Measurements from ENCODE around the gene ANKRD16.
"Not testable (repeated sequence)": the region's sequence is repeated elsewhere in the genome, so short reads cannot be mapped to it uniquely, and the experiment has no call there.

The ANKRD16 gene

DNA sequence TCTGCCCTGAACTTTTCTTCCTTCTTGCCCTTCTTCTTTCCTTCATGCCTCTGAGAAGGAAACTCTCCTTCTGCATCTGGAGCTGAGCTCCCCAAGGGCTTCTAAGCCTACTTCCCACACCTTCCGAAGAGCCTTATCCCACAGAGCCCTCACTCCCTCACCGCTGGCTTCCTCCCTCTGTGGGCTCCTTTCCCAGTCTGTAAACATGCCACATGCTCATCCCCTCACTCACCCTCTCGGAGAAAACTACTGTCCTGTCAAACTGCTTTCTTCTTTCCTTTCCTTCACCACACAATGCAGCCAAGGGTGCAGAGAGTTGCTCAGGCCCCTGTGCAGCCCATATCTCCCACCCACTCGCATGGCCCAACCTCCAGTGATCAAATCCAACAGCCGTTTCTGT, 18.1 kb downstream of the ANKRD16 start:
- DNase-seq = no peak

DNA sequence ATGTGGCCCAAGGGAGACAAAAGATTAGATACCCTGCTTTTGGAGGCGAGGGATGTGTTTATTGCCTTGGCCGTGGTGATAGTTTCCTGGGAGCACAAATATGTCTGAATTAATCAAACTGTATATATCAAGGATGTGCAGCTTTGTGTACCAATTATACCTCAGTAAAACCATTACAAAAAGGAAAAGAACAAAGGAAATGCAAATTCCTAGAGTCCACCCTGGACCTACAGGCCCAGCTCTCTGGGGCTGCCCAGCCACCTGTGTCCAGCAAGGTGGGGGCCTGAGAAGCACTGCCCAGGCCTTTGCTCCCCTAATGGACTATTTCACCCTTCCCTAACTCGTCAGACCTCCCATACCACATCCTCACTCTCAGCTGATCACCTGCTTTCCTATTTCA, 20.5 kb downstream of the ANKRD16 start:
- no peak for DNase-seq

DNA sequence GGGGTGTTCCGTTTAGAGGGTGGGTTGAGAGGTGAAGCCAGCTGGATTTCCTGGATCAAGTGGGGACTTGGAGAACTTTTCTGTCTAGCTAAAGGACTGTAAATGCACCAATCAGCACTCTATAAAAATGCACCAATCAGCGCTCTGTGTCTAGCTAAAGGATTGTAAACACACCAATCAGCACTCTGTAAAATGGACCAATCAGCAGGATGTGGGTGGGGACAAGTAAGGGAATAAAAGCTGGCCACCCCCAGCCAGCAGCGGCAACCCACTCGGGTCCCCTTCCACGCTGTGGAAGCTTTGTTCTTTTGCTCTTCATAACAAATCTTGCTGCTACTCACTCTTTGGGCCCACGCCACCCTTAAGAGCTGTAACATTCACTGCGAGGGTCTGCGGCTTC, 21.3 kb downstream of the ANKRD16 start:
- not testable (repeated sequence) for DNase-seq

DNA sequence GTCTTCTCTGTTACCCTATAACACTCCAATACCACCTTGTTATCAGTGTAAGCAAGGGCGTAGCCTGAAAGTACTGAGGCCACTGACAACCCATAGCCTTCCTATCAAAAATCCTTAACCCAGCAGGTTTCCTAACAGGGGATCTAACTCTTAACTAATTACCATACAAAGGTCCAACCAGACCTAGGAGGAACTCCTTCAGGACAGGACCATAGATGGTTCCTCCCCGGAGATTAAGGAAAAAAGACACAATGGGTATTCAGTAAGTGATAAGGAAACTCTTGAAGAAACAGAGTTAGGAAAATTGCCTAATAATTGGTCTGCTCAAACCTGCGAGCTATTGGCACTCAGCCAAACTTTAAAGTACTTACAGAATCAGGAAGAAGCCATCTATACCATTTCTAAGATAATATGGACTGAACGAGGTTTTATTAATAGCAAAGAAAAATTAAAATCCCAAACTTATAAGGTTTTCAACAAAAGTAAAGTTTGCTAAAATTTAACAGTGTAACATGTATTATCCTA, 22.5 kb downstream of the ANKRD16 start:
- DNase-seq = peak; percentile 31 to 36

DNA sequence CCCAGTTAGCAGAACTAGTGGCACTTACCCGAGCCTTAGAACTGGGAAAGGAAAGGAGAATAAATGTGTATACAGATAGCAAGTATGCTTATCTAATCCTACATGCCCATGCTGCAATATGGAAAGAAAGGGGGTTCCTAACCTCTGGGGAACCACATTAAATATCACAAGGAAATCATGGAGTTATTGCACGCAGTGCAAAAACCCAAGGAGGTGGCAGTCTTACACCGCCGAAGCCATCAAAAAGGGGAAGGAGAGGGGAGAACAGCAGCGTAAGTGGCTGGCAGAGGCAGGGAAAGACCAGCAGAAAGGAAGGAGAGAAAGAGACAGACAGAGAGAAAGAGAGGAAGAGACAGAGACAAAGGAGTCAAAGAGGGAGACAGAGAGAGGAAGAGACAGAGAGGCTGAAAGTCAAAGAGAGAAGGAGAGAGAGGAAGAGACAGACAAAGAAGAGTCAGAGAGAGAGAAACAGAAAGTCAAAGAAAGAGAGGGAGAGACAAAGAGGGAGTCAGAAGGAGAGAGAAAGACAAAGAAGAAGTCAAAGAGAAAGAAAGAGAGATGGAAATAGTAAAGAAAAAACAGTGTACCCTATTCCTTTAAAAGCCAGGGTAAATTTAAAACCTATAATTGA, 23.1 kb downstream of the ANKRD16 start:
- DNase-seq = not testable (repeated sequence)

DNA sequence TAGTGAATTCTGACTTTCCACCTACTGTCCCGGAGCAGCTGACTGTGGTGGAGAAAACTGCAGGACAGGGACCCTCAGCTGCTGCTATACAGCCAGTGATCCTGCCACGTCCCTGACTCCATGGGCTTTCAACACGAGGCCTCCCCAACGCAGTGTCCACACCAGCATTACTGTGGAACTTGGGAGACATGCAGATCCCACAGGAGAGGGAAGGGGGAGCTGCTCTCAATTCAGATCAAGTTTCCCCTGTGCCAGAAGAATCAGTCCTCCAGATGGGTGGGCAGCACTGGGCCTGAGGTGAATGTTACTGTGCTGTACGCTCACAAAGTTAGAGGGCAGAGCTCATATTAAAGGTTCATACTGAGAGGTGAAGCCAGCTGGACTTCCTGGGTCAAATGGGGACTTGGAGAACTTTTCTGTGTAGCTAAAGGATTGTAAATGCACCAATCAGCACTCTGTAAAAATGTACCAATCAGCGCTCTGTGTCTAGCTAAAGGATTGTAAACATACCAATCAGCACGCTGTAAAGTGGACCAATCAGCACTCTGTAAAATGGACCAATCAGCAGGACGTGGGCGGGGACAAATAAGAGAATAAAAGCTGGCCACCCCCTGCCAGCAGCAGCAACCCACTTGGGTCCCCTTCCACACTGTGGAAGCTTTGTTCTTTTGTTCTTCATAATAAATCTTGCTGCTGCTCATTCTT, 26.6 kb downstream of the ANKRD16 start:
- not testable (repeated sequence) for DNase-seq

DNA sequence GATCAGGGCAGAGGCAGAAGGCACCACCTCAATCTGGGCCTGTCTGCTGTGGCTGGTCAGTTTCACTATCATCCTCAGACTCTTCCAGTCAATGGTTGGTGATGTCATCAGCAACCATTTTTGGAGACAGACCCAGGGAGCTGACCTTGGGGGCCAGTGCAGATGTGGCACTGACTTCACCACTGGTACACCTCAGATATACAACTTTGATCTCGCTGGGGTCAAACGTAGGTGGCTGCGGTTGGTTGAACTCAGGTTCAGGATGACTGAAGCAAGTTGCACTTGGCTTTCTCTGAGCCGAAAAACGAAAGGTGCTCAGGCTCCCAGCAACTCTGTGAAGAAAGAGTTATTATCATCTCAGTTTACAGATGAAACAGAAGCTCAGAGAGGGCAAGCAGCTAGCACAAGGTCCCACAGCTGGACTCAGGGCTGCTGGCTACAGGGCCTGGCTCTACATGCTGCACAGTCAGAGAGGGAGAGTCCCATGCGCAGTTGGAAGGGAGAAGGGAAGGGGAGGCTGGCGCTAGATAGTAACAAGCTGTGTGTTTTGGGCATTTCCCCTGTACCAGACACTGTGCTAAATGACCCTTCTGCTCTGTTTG, 27.2 kb downstream of the ANKRD16 start:
- no peak for DNase-seq

DNA sequence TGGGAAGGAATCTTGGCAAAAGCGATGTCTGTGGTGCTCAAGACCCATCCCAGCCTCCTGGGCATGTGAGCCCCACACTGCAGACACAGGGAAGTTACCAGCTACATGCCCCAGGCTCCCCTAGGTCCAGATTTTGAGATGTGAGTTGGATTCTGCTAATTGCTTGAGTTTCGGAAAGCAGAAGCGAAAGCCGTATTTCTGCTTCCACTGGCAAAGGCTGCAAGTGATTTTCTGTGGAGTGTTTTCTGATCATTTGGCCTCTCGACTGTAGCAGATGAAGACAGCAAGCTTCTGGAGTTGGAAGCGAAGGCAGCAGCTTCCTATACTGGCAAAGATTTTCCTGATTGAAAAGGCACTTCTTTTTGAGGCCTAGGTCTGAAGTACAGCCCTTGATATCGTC, 29.6 kb downstream of the ANKRD16 start:
- no peak for DNase-seq

DNA sequence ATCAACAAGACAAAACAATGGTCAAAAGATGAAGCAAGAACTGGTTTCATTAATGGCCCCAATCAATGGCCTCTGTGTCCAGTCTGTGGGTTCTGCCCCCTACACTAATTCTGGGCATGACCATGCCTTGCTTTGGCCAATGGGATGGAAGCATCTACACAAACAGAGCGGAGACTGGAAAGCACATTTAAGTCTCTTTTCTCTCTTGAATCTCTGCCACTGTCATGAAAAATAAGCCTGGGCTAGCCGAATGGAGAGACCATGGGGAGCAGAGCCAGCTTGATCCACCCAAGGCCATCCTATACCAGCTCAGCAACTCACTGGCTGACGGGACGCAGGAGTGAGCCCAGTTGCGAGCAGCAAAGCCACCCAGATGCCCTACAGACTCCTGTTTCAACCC, 30.9 kb downstream of the ANKRD16 start:
- DNase-seq = no peak

DNA sequence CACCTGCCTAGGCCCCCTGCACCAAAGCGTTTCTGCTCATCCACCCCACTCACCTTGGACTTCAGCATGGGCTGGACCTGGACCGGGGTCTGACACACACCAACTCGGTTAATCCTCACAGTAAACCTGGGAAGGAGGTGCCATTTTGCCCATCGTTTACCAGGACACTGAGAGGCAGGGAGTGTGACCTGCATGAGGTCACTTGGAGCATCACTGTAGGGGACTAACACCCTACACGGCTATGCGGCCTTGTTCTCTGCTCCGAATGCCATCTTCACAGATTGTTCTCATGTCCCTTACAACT, 33.0 kb downstream of the ANKRD16 start:
- DNase-seq = no peak

DNA sequence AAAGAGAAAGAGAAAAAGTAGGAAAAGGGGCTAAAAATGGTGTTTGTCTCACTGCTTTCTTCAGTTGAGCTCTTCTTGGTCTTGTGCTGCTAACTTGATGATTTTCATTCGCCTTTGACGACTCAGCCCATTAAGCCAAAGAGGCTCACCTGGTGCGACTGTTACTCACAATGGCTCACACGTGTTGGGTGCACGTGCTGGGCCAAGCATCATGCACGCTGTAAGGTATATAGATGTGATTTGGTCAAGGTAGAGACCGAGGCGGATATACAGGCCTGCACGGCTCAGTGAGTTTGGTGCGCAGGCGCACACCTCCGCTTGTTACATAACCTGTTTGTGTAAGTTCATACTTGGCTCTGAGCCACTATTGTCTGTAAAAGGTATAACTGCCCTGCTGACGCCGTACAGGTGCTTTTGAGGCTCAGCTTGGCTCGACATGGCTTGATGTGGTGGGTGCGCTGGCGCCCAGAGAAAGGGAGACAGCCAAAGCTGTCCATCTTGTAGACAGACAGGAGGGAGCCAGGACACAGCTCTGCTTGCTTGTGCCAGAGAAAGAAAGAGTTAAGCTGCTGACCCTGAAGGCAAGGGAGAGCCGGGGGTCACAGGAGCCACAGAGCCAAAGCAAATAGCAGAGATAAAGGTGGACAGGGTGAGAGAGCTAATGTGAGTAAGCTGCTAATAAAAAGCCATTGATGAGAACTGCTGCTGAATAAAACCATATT, 33.6 kb downstream of the ANKRD16 start:
- no peak for DNase-seq

DNA sequence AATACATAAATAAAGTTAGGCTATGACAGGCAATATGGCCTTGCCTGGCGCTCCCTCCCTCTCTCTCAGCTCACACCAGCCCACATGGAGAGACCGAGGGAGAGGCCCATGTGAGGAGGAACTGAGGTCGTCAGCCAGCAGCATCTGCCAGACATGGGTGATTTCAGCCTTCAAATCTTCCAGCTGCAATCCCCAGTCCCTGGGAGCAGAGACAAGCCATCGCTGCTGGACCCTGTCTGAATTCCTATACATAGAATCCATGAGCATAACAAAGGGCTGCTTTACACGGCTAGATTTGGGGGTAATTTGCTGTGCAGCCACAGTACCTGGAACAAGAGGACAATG, 35.6 kb downstream of the ANKRD16 start:
- DNase-seq = no peak

DNA sequence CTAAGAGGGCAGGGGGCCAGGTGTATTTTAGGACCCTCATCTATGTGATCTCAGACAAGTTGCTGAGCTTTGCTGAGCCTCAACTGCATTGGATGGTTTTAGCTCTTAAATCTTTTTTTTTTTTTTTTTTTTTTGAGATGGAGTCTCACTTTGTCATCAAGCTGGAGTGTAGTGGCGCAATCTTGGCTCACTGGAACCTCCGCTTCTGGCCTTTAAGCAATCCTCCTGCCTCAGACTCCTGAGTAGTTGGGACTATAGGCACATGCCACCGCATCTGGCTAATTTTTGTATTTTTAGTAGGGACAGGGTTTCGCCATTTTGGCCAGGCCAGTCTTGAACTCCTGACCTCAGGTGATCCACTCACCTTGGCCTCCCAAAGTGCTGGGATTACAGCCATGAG, 43.0 kb downstream of the ANKRD16 start:
- not testable (repeated sequence) for DNase-seq

DNA sequence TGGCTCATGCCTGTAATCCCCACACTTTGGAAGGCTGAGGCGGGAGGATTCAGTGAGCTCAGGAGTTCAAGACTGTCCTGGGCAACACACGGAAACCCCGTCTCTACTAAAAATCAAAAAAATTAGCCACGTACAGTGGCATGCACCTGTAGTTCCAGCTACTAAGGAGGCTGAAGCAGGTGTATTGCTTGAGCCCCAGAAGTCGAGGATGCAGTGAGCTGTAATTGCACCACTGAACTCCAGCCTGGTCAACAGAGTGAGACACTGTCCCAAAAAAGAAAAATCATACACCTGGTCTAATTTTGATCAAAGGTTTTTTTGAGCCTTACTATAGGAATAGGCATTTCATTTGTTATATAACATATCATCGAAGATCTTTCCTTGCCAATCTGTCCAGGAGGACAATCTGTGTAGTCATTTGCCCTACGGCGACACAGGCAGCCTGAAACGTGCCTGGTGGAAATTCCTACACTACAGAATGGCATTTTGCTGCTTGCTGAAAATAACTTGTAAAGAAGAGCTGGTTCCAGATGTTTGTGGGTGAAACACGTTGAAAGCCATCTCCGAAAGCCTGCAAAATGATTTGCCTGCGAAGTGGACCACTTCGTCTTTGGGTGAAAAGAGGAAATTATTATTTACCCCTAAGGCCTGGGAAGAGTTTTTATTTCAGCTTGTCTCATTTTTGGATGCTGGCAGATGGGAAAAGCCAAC, 45.2 kb downstream of the ANKRD16 start:
- DNase-seq = no peak

DNA sequence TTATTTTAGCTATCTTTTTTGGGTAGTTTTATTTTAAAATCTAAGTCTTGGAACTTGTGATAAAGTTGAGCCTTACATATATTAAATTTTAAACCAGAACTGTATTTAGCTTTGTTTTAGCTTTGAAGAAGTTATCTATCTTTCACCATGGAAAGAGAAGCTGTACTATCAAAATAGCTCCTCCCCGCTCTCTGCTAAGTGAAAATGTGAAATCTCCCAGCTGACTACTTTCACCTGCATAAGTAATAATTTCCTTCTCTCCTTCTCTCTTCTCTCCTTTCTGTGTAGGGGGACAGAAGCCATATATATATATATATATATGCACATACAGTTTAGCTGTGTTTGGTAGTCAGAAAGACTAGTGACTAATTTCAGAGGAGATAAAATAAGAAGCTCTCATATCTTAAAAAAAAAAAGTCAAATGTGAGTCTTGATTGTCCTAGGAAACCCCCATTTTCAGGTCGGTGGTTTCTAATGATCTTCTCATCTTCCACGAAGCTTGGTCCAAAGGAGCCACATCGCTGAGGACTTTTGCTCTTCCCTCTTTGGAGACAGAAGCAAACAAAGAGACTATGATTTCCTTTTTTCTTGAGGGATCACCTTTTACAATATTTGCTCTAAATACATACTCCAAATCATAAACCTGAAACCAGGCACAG, 45.9 kb downstream of the ANKRD16 start:
- no peak for DNase-seq

DNA sequence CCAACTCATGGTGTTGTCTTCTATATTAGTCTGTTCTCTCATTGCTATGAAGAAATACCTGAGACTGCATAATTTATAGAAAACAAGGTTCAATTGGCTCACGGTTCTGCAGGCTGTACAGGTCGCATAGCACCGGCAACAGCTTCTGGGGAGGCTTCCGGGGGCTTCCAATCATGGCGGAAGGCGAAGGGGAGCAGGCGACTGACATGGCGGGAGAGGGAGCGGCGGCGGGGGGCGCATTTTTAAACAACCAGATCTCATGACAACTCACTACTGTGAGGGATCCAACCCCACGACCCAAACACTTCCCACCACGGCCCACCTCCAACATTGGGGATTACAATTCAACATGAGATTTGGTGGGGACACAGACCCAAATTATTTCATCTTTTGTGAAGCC, 47.7 kb downstream of the ANKRD16 start:
- DNase-seq = no peak

DNA sequence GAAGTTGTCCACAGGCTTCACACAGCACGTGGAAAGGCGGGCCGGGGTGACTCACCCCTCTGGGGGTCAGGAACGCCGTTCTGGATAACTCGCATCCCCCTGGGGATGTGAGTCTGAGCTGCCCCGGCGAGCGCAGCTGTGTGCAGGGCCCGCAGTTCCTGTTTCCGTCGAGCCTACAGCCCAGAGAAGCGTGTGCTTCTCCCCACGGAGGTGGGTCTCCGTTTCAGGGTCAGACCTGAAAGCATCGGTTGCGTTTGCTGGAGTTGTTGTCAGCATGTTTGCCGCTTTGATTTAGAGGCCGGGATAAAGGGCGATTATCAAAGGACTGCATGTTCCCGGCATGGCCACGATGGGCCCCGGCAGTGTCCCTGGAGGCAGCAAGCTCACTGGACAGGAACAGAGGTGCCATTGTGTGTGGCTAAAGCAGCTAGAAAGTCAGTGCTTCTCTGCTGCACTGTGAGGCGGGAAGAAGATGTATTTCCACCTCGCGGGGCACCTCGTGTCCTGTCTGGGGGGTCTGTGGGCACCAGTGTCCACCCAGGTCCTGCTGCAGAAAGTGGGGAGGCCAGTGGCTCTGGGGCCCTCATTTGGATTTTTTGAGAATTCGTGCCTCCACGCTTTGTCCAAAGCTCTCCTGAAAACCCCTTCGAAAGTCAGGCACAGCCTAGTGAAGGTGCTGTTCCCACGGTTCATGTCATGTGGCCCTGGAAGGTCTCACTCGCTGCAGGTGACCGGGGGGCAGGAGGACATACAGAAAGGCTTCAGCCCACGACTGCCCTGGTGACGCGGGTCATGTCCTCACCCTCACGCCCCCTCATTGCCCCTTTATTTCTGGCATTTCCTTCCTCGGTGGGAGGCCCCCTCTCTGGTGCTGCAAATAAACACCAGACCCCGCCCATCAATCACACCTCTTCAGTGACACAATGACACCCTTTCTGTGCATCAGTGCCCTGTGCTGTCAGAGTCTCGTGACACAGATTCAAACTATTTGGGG, 49.1 kb downstream of the ANKRD16 start:
- no peak for DNase-seq

DNA sequence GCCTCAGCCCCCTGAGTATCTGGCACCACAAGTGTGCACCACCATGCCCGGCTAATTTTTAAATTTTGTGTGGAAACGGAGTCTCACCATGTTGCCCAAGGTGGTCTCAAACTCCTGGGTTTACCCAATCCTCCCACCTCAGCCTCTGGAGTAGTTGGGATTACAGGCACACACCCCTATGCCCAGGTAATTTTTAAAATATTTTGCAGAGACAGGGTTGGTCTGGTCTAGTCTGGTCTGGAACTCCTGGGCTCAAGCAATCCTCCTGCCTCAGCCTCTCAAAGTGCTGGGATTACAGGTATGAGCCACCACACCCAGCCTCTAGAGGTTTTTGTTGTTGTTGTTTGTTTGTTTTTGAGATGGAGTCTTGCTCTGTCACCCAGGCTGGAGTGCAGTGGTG, 53.5 kb downstream of the ANKRD16 start:
- not testable (repeated sequence) for DNase-seq

DNA sequence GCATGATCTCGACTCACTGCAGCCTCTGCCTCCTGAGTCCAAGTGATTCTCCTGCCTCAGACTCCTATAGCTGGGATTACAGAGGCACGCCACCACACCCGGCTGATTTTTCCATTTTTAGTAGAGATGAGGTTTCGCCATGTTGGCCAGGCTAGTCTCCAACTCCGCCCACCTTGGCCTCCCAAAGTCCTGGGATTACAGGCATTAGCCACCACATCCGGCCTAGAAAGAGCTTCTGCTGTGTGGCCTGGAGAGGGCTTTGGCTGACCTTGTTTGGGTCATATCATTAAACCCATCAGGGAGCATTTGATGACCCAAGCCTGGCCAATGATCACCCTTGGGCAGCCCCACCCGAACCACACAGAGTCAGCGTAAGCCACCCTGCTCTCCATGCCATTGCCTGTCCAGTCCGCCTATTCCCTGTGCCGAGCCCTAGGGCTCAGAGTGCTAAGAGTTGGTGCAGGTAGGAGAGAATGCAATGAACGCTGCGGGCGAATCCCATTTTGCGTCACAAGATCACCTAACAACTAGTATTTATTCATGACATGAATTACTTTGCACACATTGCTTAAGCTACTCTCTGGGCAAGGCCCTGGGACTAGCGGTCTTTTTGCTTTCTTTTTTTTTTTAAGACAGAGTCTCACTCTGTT, 54.1 kb downstream of the ANKRD16 start:
- DNase-seq = no peak

DNA sequence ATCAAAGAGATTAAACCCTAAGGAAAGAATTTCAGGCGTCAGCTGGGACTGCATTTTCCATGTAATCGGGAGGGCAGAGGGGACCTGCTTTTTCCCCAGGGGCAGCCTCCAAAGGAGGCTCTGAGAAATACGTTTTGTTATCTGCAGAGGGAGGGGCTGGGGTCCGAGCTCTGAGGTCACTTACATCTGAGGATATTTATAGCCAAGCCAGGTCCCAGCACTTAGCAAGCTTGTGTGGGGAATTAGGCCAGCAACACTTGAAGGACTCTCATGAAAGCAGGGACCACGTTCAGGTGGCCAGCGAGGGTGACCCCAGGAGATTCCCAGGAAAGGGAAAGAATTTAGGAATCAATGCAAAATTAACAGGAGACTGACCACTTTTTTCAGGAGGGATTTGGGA, 55.9 kb downstream of the ANKRD16 start:
- DNase-seq = no peak

DNA sequence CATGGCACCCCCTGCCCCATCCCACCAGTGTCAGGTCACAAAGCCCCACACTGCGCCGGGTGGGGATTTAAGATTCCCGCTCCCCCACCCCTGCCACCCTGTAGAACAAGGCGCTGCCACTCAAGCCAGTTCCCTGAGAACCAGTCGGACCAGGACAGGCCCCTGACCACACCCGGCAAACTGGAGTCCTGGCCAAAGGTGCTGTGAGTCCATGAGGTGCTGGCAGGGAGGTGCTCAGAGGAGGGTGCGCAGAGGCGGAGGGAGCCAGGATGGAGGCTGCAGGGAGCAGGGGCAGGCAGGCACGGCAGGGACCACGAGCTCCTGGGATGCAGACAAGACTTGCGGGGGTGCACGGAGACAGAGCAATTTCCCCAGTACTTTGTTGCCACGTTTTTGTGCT, 56.7 kb downstream of the ANKRD16 start:
- no peak for DNase-seq
